Stimulated activated CD4-positive, alpha-beta T cell treated with anti-CD3 and anti-CD28 coated beads, Interleukin-12 subunit alpha, Interleukin-12 subunit beta, amount 100 ng/mL, for 48 hours (primary cell): ENCODE results near the gene MPZL2.
A peak's percentile ranks its signal among the peaks of the same experiment; 100 is the strongest.

Experiments
- DNase-seq, 3 donors: peaks; one replicate each; pipeline ENCODE4 v3.0.0-alpha.2; 2020; ENCODE audit warnings: low read depth in 2 of 3, low spot score in 1 of 3

Gene MPZL2

GRCh38 chr11:118223570-118223969, 40.5 kb downstream of the MPZL2 start:
- no peak for DNase-seq

GRCh38 chr11:118222437-118222836, 41.7 kb downstream of the MPZL2 start:
- no peak for DNase-seq

- no peak for DNase-seq
Measured at GRCh38 chr11:118221419-118221818, 42.7 kb downstream of the MPZL2 start.

GRCh38 chr11:118219732-118220131, 44.4 kb downstream of the MPZL2 start:
- DNase-seq = no peak

GRCh38 chr11:118219244-118219643, 44.9 kb downstream of the MPZL2 start:
- no peak for DNase-seq

- no peak for DNase-seq
Measured at GRCh38 chr11:118217575-118217974, 46.5 kb downstream of the MPZL2 start.

DNA sequence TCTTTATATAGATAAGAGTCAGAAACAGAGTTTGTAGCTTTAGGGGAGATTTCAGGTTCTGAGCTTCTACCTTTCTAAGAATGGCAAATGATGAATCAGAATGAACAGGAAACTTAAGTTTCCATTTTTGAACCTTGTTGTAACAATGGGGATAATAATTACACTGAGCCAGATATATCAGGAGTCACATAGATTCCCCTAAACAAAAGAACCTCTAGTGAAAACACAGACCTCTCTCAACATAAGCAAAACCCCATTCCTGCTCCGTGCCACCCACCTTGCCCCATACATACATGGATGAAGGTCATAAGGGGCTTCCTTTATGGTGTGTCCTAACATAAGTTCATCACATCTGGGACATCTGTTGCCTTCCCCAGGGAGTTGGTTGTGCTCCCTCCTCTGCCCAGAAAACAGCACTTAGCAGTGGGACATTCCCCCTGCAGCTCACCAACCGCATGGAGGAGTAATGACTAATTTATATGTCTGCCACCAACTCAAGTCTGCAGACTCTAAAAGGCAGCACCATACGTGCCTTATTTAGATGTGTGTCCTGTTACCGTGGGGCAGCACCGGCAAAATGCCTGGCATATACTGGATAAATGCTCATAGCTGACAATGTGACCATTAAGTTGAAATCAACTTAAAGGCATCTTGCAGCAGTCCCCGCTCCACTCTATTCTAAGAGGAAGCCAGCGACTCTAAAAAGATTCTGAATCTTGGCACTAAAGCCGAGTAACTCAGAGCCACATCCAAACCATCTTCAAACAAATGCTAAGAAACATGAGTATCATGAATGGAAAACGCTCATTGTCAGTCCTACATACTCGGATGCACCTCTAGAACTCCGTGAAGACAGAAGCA, 47.2 kb downstream of the MPZL2 start:
- DNase-seq = peak in 2 of 3 donors; percentile 39 to 52

DNA sequence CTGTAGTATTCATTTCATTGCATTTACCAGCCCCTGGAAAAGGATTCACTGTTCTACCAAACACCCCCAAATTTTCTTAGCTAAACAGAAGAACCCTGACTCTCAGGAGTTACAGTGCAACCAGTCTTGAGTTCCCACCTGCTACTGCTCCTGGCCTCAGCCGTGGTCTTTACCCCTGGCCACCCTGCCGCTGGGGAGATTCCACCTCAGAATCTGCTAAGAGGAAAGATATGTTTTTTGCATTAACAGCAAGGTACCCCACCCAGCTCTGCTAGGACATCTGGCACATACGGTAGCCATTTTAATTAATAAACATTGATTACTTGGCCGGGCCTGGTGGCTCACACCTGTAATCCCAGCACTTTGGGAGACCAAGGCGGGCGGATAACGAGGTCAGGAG, 48.3 kb downstream of the MPZL2 start:
- DNase-seq = no peak

DNA sequence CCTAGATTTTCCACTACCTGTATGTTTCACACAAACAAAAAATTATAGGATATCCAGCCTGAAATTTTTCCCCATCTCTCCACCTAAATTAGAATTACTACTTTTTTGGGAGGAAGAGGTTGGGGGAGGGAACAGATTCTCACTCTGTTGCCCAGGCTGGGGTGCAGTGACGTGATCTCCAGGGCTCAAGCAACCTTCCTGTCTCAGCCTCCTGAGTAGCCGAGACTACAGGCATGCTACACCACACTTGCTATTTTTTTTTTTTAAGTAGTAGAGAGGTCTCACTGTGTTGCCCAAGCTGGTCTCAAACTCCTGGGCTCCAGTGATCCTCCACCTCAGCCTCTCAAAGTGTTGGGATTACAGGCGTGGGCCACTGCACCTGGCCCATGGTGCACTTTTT, 48.8 kb downstream of the MPZL2 start:
- DNase-seq = no peak

- no peak for DNase-seq
Measured at GRCh38 chr11:118214210-118214914, 49.7 kb downstream of the MPZL2 start.

GRCh38 chr11:118213781-118214180, 50.3 kb downstream of the MPZL2 start:
- DNase-seq = no peak

GRCh38 chr11:118213201-118213600, 50.9 kb downstream of the MPZL2 start:
- no peak for DNase-seq

- no peak for DNase-seq
Measured at GRCh38 chr11:118212781-118213191, 51.3 kb downstream of the MPZL2 start.

DNA sequence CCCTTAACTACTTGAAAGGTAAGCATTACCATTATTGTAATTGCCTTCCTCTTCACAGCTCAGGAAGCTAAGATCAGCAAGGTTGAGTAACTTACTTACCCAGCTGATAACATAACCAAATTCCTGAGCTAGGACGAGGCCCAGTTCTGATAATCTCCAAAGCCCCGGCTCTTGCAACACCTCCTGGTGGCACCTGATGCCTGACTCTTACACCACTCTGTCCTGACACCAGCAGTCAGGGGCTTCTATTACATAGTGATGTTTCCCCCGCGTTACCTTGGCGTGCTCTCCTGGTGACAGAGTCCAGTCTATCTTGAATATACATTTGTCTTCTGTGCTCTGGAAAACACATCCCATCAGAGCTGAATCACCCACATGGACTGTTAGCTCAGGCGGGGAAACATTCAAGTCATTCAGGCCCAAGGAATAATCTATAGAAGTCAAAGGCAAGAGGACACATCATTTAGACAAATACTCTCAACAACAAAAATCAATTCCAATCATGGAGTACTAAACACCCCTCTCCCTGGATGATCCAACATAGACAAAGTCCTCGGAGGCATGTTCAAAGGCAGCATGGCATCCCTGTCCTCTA, 51.9 kb downstream of the MPZL2 start:
- DNase-seq = no peak

DNA sequence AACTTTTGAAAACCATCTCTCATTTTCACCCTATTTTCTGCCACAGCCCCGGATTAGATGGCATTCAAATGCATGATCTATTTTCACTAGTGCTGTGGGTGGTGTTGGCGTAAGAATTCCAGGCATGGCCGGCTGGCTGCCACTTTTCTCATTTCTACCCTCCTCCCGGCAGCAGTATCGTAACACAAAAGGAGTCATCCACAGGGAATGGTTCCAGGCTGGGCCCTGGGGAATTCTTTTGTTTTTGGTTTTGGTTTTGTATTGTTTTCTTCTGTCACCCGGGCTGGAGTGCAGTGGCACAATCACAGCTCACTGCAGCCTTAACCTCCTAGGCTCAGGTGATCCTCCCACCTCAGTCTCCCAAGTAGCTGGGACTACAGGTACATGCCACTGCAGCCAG, 53.1 kb downstream of the MPZL2 start:
- no peak for DNase-seq

DNA sequence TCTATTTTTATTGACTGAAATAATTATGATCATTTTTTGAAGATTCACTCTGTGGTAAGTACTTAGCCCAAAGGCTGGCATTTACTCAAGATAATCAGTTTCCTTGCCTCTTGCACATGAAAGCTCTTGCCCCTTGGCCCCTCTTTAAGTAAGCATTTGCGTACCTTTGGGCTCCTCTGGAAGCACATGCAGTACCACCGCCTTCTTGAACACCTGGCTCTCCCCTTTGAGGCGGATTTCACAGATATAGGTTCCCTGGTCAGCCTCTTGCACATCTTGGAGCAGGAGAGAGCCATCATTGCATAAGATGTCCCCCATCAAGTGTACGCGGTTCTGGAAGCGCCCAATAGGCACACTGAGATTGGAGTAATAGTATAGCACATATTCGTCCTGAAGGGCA, 53.8 kb downstream of the MPZL2 start:
- no peak for DNase-seq

- DNase-seq = no peak
Measured at GRCh38 chr11:118209033-118209432, 55.1 kb downstream of the MPZL2 start.

DNA sequence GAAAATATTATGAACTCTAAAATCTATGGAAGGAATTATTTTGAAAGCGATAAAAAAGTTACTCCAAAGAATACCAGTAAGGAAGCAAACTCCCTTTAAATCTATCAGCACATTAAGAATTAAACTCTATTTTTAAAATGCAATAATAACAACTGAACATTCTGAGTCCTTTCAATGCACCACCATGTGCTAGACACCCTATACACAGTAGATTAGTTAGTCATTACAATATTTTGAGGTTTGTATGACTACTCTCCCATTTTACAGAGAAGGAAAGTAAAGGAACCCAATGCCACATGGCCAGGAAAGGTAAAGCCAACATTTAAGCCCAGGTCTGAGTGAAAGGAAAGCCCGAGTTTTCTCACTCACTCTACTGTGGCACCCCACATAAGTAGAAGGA, 57.0 kb downstream of the MPZL2 start:
- no peak for DNase-seq

DNA sequence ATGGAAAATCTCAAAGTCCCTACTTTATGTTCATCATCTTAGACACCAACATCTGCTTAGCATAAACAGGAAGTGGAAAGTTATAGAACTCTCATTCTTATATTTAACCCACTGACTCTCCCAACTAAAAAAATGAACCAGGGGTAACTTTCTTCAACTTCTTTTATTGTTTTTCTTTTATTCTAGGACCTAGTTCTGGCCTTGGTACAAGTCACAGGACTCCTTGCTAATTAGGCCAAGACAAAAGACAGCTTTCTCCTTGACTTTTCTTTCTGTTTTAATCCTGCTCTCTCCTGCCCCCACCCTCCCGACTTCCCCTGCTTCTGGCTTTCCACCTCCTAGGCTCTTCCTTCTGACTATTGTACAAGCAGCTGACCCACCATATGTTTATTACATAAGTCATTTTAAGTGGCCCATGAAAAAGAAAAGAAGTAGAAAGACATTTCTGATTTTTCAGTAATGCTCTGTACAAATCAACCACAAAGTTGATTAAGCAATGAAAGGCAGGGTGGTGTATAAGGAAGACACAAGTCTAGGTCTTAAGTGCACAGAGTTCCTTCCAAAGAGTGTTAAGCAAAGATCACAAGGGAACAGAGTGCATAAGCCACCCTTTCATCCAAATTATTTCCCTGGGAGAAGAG, 57.6 kb downstream of the MPZL2 start:
- no peak for DNase-seq

GRCh38 chr11:118205606-118206378, 58.3 kb downstream of the MPZL2 start:
- no peak for DNase-seq
